Kidney capillary endothelial cell (primary cell): ENCODE data around the gene LILRB4.
"Not testable (repeated sequence)": the region's sequence is repeated elsewhere in the genome, so short reads cannot be mapped to it uniquely, and the experiment has no call there.

Experiments used
- DNase-seq: peaks from one replicate; pipeline ENCODE4 v3.0.0-alpha.2; 2018; ENCODE audit warnings: low spot score

Gene LILRB4

DNA sequence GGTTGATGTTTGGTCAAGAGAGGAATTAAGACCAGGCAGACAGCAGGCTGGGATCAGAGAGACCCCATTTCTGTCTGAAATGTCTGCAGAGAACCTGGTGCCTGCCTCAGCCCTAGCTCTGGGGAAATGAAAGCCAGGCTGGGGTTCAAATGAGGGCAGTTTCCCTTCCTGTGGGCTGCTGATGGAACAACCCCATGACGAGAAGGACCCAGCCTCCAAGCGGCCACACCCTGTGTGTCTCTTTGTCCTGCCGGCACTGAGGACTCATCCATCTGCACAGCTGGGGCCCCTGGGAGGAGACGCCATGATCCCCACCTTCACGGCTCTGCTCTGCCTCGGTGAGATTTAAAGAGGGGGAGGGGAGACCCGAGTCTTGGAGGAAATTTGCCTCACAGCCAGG is at the start of gene LILRB4:
Gene LILRB4 (plus strand): TSS at position 256 of the 400 bp plus-strand sequence. CDS start 49 bp downstream, at position 305.
- no peak for DNase-seq

DNA sequence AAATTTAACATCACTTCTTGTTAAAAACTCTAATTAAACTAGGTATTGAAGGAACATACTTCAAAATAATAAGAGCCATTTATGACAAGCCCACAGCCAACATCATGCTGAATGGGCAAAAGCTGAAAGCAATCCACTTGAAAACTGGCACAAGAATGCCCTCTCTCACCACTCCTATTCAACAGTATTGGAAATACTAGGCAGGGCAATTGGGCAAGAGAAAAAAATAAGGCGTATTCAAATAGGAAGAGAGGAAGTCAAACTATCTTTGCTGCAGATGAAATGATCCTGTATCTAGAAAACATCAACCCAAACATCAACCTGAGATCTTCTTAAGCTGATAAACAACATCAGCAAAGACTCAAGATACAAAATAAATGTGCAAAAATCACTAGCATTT is 48.1 kb upstream of the LILRB4 start:
- no peak for DNase-seq

DNA sequence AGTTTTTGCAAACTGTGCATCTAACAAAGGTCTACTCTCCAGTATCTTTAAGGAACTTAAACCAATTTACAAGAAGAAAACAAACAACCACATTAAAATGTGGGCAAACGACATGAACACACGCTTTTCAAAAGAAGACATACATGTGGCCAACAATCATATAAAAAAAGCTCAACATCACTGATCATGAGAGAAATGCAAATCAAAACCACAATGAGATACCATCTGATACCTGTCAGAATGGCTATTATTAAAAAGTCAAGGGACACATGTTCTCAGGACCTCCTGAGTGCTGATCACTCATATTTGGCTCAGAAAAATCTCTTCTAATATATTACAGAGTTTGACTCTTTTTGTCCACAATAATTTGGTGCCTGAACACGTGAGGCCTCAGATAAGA is 46.7 kb upstream of the LILRB4 start:
- DNase-seq: no peak

- DNase-seq: no peak
Measured at GRCh38 chr19:54616821-54617560, 45.8 kb upstream of the LILRB4 start.

DNA sequence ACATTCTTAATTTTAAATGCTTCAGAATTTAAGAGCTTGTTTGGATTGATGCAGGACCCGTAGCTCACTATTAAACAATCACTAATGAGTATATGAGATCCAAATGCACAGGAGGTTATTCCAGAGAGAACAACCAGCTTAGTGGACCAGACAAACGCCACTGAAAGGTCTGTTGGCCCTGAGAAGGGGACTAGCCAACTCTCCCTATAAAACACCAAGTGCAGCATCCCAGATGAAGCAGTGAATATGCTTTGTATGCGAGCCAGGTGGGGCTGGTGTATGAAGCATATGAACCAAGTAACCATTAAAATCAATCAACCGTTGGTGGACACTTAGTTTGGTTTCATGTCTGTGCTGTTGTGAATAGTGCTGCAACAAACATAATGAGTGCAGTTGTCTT is 42.3 kb upstream of the LILRB4 start:
- no peak for DNase-seq

GRCh38 chr19:54622431-54622830 is 40.4 kb upstream of the LILRB4 start:
- DNase-seq: no peak

GRCh38 chr19:54624234-54624633 is 38.6 kb upstream of the LILRB4 start:
- not testable (repeated sequence) for DNase-seq

GRCh38 chr19:54624934-54625730 is 37.7 kb upstream of the LILRB4 start:
- not testable (repeated sequence) for DNase-seq

DNA sequence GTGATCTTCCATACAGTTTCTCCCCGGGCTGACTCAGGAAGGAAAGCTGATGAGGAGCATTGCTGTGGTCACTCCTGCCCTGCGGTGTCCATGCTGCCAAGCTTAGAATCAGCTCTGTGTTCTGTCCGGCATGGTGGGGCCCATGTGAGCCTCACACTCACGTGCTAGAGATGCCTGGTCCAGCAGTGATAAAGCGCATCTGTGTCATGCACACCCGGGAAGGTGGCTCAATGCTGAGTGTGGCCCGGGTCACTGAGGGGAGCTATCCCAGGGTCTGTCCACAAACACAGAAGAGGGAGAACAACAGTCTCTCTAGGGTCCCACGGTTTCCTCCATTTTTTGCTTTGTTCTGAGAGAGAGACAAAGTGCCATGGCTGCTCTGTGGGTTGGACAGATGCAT is 36.0 kb upstream of the LILRB4 start:
- no peak for DNase-seq

DNA sequence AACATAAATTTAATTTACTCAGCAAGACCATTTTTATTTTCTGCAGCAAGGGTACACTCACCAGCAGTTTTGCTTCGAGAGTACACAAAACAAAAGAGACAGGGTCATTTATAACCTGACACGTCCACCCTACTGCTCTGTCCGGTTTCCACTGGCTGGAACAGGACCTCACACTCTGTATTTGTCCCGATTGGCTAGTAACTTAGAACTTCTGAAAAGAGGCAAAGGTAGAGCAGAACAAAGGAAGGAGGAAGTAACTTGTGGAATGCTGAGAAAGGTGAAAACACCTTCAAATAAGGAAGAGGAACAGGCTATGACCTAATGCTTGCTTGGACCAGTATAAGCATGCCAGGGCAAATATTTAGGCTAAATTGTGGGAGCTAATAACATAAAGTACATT is 34.9 kb upstream of the LILRB4 start:
- DNase-seq: not testable (repeated sequence)

GRCh38 chr19:54630262-54630661 is 32.5 kb upstream of the LILRB4 start, which contains the start of gene LILRB1:
TSS of gene LILRB1 (plus strand) at chr19:54630484. CDS start at chr19:54631074, 590 bp downstream.
- DNase-seq: not testable (repeated sequence)

- no peak for DNase-seq
Measured at GRCh38 chr19:54630782-54631181, 32.0 kb upstream of the LILRB4 start.

GRCh38 chr19:54631489-54632337 is 31.1 kb upstream of the LILRB4 start:
- DNase-seq: not testable (repeated sequence)

GRCh38 chr19:54632517-54632916 is 30.3 kb upstream of the LILRB4 start:
- DNase-seq: not testable (repeated sequence)

GRCh38 chr19:54633401-54633800 is 29.4 kb upstream of the LILRB4 start:
- DNase-seq: no peak

GRCh38 chr19:54636081-54636480 is 26.7 kb upstream of the LILRB4 start:
- DNase-seq: not testable (repeated sequence)

DNA sequence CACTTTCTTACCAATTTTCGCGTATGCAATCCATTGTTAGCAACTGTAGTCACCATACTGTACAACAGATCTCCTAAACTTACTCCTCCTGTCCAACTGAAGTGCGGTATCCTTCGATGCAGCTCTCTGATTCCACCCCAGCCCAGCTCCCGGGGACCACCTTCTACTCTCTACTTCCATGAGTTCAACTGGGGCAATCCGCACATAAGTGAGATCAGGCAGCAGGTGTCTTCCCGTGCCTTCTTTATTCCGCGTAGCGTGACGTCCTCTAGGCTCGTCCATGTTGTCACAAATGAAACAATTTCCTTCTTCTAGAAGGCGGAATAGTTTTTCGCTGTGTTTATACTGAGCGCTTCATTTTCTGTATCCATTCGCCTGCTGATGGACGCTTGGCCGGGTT is 24.1 kb upstream of the LILRB4 start:
- no peak for DNase-seq

- DNase-seq: not testable (repeated sequence)
Measured at GRCh38 chr19:54642953-54643352, 19.8 kb upstream of the LILRB4 start.

- DNase-seq: not testable (repeated sequence)
Measured at GRCh38 chr19:54643583-54643982, 19.2 kb upstream of the LILRB4 start.

- no peak for DNase-seq
Measured at GRCh38 chr19:54644056-54644455, 18.7 kb upstream of the LILRB4 start.

DNA sequence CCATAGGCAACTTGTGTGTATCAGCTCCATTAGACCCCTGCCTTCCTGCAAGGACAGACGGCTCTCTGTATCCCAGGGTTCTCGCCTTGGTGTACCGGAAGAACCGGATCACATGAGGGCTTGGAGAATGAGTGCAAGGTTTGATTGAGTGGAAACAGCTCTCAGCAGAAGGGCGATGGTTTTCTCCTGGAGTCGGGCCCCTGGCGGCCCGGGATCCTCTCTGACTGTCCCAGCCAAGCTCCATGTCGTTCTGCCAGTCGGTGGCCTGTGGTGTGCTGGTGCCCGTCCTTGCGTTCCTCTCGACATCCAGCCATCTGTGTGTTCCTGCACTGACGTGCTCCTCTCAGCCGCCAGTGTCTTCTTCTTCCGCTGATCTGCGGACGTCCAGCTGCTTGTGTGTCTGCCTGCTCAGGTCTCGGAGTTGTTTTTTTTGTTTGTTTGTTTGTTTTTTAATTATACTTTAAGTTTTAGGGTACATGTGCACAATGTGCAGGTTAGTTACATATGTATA is 16.4 kb upstream of the LILRB4 start:
- no peak for DNase-seq

DNA sequence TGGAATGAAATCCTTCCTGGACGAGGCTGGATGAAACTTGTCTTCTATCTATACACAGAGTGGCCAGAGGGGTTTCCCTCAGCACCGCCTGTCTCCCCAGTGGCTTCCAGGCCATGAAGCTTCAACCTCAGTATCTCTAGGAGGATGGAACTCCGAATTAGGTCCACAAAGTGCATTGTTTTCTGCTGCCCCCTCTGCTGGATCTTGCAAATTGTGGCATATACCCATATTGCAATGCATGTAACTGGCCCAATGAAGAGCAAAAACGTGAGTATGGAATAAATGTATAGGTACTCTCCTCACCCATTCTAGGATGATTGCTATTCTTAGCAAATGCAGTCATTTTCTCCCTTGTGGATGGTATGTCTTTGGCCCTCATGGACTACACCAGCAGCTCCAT is 14.7 kb upstream of the LILRB4 start:
- no peak for DNase-seq
